Activated CD8-positive, alpha-beta memory T cell treated with anti-CD3 and anti-CD28 coated beads for 48 hours (primary cell): ENCODE data around the gene RBSN.
"Not testable (repeated sequence)": the region's sequence is repeated elsewhere in the genome, so short reads cannot be mapped to it uniquely, and the experiment has no call there.

ENCODE experiments used
- DNase-seq, 3 experiments: peaks; one replicate each; pipeline ENCODE4 v3.0.0-alpha.2; 2020; ENCODE audit warnings: low read depth in 2 of 3, low spot score in 2 of 3

Gene RBSN

DNA sequence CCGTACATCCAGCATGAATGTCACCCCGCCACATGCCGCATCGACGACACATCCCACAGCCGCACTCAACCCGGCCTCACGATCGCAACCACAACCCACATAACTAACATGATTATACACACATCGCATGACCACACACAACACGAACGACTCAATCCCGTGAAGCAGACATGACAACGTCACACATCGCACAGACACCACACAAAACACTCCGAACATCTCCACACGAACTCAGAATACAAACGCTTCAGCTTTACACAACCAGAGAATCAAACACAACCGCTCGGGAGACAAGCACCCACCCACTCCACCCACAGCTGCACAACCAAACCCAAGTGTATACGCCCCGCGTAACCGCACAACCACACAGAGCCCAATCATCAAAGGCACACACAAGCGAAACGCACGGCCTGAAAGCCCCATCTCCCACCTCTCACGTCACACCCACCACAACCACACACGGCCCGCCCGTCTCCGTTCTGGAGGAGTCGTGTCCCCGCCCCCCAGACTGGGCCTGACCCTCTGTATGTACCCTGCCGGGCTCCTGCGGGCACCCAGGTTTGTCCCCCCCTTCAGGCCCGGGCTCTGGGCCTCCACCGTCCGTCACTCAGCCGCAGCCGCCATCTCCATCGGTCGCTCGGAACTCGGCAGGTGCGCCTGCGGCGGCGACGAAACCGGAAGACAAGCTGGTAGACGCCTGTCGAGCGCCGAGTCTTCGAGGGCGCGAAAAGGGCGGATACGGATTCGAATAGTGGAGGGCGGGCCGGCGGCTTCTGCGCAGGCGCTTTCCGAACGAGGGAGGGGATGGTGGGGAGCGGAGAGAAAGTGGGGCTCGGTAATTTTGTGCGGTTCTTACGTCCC lies at the start of gene RBSN:
Gene RBSN (minus strand): TSS at position 646 of the 861 bp plus-strand sequence. CDS start 3,028 bp downstream, outside the sequence.
- peak; percentile 85 to 93 (median 91) for DNase-seq

DNA sequence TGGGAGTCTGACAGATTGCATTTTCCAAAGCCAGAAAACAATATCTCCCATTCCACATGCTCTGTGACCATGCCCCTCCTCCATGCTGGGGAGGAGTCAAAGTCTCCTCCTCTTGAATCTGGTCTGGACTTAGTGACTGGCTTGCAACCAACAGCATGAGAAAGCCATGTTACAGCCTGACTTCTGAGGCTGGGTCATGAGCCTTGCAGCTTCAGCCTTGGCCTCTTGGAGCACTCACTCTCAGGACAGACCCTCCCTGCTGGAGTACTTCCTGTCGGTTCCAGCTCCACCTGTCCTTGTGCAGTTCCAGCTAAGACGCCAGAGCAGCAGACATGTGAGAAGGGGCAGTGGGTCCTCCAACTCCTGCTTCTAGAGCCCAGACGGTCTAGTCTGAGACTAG lies 49.7 kb upstream of the RBSN start:
- DNase-seq, result no peak

DNA sequence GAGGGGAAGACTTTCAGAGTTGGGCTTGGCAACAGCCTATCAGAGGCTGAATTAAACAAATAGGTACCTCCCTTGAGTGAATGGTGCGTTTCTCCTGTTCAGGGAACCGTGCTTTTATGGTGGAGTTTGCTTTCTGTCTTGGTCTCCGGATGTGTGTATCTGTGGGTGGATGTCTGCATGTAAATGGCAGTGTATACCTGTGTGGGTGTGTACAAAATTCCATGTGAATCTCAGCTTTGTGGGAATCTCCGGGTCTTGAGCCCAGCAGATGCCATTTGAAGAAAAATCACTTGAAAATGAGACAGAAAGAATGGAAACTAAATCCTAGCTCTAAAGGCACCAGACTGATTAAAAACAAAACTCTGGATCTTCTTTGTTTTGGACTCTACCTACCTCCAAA lies 37.9 kb upstream of the RBSN start:
- not testable (repeated sequence) for DNase-seq

DNA sequence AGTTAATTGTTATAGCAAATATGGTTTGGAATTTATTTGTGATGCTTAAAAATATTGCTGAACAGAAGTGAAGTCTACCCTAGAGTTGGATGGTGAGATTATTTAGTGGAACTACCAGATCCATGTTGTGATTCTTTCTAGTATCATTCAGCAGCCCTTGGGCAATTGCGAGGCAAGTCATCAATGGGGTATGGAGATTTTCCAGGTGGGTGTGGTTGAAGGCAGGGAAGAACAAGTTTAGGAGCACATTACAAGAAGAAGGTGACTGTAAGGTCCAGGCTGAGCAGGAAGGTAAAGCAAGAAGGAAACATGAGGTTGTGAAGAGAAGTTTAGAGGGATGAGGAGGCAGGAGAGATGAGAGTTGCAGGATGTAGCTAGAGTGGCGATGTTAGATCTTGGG lies 36.0 kb upstream of the RBSN start:
- not testable (repeated sequence) for DNase-seq

DNA sequence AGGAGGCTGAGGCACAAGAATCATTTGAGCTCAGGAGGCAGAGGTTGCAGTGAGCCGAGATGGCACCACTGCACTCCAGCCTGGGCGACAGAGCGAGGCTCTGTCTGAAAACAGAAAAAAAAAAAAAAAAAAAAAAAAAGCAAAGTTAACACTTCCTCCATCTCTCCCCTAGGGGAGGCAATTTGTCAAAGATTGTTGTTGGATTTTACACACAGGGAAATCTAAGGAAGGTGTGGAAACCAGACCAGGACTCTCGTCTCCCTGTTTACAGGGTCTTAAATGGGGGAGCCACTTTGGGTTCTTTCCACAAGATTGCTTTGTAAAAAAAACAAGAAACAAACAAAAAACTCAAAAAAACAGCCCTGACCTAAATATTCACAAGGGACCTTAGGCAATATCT lies 29.5 kb upstream of the RBSN start:
- not testable (repeated sequence) for DNase-seq

DNA sequence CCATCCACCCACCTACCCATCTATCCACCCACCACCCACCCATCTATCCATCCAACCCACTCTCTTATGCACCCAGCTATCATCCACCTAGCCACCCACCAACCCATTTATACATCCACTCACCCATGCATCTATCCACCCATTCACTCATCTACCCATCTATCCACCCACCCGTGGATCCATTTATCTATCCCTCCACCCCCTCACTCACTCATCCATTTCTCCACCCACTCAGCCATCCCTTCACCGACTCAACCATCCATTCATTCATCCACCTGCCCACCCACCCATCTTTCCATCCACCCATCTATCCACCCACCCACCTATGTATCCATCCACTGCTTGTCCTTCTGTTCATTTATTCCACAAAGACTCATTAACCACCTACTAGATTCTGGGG lies 28.0 kb upstream of the RBSN start:
- DNase-seq, result not testable (repeated sequence)

DNA sequence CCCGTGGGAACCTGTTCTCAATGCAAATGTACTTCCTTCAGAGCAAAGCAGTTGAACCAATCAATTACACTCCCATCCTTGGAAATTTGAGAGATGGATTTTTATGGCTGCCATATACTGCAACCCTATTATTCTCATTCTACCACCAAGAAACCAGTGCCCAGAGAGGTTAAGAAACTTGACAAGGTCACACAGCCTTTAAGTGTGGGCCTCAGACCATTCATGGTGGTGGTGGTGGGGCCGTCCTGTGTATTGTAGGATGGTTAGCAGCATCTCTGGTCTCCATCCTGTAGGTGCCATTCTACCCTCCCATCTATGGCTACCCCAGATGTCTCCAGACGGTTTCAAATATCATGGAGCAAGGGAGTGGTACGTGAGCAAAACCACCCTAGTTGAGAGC lies 23.4 kb upstream of the RBSN start:
- no peak for DNase-seq

DNA sequence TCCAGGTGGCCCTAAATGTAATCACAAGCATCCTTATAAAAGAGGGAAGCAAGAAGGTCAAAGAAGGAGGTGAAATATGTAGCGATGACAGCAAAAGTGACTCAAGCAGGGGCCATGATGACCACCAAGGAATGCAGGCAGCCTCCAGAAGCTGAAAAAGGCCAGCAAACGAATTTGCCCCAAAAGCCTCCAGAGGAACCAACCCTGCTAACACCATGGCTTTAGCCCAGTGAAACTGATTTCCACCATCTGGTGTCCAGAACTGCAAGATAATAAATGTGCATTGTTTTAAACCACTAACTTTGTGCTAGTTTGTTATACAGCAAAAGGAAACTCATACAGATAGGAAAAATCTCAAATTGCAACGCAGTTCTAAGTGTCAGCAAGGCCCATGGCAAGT lies 23.0 kb upstream of the RBSN start:
- DNase-seq, result no peak

DNA sequence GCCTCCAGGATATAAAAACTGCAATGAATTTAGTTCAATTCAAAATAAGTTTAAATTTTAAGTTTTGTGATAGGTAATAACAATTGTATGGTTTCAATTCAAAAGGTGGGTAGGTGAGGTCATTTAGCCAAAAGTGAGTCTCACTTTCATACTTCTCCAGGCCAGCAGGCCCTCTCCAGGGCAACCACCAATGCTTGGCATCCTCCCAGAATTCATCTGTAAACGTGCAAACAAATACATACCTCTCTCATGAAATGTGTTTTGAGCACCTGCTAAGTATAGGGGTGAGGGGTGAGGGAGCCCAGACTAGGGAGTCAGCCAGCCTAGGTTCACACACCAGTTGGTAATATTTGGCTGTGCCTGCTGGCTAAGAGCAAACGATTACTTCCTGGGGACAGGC lies 22.0 kb upstream of the RBSN start:
- DNase-seq, result no peak

DNA sequence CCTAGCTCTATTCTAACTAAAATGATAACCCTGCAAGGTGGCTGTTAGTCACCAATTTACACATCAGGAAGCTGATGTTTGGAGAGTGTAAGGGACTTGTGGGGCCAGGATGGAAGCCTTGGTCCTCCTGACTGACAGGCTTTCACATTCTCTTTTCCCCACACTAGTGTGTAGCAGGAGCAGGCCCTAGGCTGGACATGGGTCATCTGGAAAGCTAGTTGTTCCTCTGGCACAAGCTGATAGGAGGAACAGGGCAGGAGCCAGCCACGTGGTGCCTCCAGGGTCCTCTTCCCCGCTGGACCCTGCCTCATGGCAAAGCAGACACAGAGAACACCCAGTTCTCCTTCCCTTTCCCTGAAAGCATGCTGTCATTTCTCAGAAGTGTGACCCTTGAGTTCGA lies 18.1 kb upstream of the RBSN start:
- DNase-seq, result no peak

DNA sequence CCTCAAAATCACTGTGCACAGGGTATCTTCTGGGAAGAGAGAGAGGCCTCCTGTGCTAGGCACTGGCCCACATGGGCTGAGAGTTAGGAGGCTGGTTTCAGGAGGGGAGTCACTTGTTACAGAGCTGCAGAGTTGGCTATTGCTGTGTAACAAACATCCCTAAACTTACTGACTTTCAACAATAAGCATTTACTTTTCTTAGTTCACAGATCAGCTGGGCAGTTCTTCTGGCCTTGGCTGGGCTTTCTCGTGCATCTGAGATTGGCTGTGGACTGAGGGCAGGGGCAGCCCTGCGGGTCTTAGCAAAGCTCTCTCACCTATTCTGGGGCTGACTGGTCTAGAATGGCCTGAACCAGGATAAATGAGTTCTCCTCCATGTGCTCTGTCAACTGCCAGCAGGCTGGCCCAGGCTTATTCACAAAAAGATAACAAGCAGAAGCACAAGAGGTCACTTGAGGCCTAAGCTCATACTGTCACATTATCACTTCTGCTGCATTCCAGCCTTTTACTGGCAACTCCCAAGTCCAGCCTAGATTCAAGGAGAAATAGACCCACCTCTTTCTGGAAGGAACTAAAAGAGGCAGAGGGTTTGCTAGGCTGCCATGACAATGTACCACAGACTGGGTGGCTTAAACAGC lies 17.2 kb upstream of the RBSN start:
- DNase-seq, result no peak

DNA sequence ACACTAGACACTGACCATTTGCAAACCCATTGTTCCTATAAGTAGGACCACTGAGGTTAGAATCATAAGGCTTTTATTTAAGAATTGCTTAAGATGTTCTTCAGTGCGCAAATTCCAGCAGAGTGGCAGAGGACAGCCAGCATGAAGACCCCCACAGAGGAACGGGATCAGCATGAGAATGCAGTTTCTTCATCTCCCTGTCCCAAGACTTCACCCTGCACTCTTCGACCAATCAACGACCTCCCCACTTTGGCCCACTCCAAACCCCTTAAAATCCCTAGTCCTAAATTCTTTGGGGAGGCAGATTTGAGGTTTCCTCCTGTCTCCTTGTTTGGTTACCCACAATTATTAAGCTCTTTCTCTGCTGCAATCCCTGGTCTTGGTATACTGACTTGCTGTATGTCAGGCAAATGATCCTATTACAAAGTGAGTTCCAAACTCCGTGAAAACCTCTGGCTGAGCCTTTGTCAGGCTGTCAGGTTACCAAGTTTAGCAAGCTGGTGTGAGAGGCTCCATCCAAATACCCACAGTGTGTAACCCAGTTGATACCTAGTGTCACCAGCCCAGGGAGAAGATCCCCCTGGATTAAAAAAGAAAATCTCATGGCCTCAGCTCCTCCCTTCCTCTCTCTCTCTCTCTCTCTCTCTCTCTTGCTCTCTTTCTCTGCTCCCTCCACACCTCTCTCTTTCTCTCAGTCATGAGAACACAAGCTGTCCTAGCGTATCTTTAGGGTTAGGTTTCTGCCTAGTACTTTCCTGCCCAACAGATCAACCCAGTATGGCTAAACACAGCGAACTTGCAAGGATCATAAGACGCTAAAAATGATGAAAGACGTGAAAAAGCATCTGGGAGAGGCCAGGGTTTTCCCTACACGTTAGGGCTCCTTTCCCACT lies 15.8 kb upstream of the RBSN start:
- DNase-seq, result no peak

DNA sequence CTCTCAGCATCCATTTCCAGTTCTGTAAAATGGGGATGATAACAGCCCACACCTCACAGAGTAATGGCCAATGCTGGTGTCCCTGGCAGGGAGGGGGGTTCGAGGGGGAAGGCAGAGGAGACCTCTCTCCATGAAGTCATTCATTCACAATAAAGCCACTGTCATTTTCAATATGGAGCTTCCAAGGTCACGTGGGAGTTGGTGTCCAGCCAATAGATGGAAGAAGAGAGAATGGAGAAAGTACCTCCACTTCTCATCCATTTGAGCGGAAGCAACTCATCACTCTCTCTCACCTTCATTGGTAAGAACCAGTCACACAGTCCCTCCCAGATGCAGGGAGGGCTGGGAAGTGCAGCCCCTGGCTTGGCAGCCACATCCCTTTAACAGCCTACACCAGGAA lies 14.9 kb upstream of the RBSN start:
- no peak for DNase-seq

DNA sequence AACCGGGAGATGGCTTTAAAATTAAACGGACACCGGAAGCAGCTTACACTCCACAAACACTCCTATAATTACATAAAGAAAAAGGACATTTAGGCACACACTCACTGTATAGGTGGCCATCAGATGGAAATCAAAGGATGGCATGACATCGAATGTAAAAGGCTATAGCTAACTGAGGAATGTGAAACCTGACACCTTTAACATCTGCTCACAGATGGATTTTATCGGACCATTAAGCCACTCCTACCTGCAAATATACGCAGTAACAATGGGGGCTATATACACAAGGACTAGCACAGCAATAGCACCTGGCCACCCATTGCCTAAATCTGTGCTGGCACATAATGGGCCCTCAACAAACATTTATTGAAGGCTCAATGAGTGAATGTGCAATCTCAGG lies 14.5 kb upstream of the RBSN start:
- DNase-seq, result no peak

DNA sequence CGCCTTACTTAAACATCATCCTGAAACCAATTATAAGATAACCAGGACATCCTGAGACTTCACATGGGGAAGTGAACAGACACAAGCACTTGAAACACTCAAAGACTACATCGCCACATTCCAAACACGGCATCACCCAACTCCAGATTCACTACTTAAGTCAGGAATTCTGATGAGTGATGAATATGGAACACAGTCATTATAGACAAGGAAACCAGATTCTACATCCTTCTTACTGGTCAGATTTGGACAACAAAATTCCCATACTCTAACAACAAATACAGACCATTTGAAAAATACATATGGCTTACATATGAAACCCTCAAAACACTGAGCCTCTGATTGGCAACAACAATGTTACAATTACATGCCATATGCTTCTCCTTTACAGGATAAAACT lies 13.1 kb upstream of the RBSN start:
- DNase-seq, result no peak

DNA sequence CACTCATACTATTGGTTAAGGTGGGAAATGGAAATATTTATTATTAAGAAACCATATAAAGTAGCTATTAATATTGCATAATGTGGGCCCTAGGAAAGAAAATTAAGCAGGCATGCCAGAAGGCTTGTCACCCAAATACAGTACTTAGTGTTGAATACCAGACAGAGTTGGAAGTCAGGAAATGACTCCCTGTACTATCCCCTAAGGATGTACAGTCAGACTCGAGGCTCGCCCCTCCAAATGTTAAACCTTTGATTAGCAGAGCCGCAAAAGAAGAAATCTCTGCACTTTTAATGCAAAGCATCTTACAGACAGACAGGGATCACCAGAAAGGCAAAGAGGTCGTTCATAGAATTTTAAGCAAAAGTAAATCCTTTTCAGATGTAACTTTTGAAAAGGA lies 11.3 kb upstream of the RBSN start:
- DNase-seq, result no peak

DNA sequence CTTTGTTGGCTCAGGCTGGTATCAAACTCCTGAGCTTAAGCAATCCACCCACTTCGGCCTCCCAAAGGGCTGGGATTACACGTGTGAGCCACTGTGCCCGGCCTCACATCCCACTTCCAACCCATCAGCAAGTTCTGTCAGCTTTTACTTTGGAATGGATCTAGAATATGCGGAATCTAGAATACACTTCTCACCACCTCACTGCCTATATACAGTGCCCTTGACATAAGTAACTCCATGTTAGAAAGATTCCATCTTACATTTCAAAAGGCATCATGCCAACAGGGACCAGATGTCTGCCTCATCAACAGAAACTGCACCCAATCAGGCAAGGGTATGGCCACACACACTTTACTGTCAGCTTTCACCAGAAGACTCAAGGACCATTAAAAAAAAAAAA lies 9.9 kb upstream of the RBSN start:
- DNase-seq, result no peak

DNA sequence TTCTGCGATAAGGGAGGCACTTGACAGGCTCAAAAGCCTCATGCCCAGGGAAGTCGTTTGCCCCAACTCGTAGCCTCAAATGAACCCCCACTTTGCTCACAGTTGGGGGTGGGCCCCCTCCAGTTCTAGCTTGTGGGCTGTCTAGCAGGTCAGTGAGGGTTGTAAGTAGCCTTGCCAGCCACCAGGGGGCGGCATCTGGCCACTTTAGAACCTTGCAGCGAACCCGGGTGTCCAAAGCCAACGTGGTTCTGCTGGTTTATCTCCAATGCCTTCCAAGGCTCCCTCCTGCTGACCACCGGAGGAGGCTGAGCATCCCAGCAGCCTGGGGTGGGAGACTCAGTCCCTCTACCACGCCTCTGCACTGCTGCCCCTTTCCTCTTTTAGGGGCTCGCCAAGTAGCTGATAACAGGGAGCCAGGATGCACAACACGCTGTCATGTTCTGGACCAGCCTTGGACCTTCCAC lies 9.2 kb upstream of the RBSN start:
- peak; percentile 38 to 60 (median 50) for DNase-seq

DNA sequence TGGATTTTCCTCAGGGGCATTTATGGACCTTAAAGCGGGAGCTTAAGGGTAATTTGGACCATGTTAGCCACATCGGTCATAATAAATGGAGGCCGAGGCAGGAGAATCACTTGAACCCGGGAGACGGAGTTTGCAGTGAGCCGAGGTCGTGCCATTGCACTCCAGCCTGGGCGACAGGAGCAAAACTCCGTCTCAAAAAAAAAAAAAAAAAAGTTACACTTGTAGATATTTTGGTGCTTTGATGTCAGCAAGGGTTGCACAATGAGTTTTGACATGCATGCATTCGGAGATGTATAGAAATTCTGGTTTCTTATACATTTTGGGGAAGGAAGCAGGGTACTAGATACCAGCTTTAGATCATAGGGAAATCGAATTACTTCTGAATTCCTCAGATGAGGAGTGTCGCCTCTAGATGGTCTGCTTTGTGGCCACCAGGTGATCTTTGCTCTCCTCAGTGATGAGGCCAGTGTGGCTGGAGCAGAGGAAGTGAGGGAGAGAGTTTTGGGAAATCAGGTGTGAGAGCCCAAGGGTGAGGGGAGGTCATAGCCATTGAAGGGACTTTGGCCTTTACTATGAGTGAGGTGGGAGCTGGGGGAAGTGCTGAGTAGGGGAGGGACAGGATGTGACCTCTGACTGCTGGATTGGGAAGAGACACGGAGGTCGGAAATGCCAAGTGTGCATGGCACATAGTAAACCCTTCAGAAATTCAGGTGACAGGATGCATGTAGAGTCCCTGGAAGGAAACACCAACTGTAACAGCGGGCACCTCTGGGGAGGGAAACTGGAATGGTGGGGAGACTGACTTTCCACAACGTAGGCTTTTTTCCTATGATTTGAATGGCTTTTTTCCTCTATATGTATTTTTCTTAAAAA lies 8.4 kb upstream of the RBSN start:
- DNase-seq, result no peak

DNA sequence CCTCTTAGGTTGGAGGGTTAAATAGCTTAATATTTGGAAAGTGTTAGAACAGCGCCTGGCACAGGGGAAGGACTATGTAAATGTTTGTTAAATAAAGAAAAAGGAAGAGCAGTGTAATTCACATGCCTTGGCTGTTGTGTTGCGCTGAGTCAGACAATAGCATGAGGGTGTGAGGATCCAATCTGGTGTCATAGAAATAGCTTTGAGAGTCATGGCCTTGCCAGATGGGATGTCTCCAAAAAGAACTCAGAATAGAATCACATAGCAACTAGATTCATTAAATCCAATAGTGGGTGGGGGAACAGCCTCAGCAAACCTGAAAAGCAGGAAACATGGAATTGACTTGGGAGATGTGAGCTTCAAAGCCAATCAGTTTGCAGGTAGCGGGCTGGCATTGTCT lies 3.9 kb upstream of the RBSN start:
- DNase-seq, result no peak

DNA sequence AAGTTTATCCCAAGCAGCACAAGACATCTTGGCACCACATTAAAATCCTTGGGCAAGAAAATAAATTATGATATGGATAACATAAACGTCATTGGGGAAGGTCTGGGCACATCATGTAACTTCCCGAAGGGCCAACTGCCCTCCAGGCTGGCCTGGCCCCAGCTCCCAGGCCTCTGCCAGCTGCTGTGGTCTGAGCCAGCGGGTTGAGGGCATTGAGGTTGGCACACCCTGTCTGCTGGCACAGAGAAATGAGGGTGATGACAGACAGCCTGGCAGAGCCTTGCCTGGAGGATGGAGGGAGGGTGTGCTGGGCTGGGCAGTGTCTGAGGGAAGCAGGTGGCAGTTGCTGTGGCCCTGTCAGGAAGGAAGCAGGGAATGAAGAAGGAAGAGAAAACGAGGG lies 3.3 kb upstream of the RBSN start:
- DNase-seq, result no peak
